Measurements from ENCODE around the gene LRP1.

LRP1 gene

DNA sequence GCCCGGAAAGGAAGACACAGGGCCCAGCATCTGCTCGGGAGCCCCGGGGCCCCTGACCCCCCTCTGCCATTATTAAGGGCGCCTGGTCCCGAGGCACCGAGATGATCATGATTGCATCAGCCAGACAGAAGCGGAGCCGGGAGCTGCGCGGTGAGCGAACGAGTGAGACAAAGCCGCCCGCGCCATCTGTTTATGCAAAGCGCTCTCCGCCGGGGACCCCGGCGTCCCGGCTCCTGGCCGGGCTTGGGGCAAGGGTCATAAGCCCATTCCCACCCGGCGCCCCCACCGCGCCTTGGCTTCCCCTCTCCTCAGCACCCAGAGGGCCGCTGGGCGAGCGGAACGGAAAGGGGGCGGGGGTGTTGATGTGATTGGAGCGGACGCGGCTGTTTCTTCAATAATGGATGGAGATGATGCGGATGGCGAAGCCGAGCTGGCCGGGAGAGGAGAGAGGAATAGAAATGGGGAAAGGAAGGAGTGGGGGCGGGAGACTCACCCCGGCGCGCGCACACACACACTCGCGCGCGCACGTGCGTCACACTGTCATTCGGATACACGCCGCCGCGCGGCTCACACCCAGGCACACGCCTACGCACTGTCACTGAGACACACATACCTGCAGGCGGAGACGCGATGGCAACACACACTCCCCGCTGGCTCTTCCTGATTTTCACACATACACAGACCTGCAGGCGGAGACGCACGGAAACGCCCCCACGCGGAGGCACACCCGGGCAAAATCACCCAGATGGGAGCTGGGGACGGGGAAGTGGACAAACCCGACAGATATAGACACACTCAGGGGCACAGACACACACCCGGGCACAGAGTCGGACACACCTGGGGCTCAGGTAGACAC, 112.0 kb downstream of the LRP1 start:
- DNase-seq, result peak in 2 of 4 experiments; percentile 47 to 59

- DNase-seq, result no peak
Measured at GRCh38 chr12:57240926-57241401, 112.7 kb downstream of the LRP1 start.

DNA sequence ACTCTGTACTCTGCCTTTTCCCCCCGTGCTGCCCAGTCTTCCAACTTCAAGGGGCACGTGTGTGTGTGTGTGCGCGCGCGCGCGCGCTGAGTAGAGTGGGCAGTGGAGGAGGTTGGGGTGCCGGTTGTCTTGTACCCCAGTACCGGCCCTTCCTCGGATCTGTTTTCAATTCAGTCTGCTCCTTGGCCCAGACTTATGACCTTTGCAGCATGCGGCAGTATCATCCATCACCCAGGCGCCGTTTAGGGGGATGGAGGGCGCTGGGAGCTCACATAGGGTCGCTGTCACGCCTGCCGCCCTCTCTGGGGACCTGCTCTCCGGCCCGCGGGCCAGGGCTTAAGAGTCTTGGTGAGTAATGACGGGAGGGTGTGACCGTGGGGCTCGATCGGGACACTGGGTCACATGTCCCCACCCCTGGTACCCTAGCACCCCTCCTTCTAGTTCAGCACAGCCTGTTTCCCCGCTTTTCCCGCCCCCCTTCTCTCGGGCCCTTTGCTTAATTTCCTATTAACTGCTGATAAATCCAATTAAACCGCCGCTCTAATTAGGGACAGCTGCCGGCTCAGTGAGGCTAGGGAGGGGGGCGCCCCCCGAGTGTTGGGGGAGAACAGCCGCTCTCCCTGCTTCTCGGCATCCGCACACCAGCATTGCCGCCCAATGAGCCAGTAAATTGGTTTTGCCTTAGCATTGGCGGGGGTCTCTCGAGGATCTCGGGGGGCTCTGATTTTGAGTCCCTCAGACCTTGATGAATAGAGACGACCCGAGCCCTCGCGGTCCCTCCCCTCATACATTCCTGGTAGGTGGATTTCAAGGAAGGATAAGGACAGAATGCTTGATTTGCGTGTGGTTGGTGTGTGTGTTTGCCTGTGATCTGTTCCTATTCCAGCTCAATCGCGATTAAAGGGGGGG, 113.4 kb downstream of the LRP1 start:
- DNase-seq, result no peak

DNA sequence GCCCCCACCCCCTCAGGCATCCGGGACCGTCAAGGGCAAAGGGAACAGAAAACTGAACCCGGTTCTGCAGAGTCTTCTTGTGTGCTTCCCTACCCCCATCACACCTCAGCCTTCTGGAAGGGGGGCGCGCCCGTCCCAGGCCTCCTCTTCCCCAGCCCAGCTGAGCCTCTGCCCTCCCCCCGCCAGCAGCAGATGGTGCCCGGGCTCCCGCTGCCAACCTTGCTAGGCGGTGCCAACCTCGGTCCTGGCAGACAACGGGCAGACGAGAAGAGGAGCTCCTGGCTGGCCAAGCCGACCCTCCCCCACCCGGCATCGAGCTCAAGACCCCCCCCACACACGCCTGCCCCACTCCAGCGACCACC, 114.0 kb downstream of the LRP1 start:
- no peak for DNase-seq

- peak in 3 of 4 experiments; percentile 33 to 64 (median 52) for DNase-seq
Measured at GRCh38 chr12:57242691-57243454, 114.6 kb downstream of the LRP1 start.

DNA sequence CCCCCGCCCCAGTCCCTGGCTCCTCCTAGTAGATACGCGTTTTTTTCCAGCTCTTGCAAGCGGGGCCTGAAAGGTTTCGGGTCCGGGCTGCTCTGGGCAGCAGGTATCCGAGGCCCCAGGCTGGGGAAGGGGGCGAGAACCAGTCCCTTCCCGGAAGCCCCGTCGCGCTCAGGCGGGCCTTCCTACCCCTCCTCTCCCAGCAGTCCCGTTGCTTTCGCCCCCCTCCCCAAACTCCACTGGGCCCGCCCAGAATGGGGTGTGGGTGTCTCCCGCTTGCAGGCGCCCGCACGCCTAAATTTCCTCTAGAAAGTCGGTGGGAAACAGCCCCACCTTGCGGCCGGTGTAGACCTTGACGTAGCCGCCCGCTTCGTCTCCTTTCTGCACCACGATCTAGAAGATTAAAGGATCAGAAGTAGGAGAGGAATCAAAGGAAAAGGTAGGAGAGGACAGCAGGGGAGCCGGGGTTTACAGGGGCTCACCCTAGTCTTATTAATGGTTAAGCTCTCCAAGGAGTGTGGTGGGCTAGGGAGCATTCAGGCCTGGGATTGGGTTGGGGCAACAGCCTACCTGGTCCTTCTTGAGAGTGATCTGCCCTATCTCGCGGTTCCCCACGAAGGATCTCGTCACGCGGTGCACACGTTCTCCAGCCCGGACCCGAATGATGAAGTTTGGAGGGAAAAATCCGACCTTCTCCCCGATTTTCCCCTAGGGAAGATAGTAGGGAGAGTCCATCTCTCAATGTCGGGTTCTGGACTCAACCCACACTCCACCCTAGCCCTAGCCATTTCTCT, 115.4 kb downstream of the LRP1 start:
- peak; percentile 55 to 78 (median 68) for DNase-seq

- DNase-seq, result no peak
Measured at GRCh38 chr12:57244312-57244696, 116.0 kb downstream of the LRP1 start.

- DNase-seq, result no peak
Measured at GRCh38 chr12:57247041-57247440, 118.8 kb downstream of the LRP1 start.

- no peak for DNase-seq
Measured at GRCh38 chr12:57248934-57249742, 120.9 kb downstream of the LRP1 start.

DNA sequence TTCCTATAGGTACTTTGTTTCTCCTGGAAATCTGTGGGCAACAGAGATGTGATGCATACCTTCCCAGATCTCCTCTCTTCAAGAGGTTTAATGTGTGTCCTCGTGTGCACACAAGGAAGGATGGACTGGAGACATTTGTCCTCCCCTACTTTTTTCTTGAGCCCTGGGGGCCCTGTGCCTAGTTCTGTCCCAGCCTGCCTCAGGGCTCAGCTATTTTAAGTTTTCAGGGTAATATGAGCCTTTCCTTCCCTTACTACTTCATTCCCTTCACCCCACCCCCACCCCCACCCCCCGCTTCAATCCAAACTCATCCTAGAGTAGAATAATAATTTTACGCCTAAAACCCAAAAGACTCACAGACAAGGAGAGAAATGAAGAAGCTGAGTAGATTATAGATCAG, 122.3 kb downstream of the LRP1 start:
- no peak for DNase-seq

- no peak for DNase-seq
Measured at GRCh38 chr12:57250956-57251355, 122.7 kb downstream of the LRP1 start, which contains the start of gene STAC3. Gene STAC3 (minus strand): TSS chr12:57251187. CDS start chr12:57249636, 1,551 bp downstream.

- DNase-seq, result no peak
Measured at GRCh38 chr12:57254506-57255280, 126.4 kb downstream of the LRP1 start.

- no peak for DNase-seq
Measured at GRCh38 chr12:57255916-57256315, 127.6 kb downstream of the LRP1 start.

DNA sequence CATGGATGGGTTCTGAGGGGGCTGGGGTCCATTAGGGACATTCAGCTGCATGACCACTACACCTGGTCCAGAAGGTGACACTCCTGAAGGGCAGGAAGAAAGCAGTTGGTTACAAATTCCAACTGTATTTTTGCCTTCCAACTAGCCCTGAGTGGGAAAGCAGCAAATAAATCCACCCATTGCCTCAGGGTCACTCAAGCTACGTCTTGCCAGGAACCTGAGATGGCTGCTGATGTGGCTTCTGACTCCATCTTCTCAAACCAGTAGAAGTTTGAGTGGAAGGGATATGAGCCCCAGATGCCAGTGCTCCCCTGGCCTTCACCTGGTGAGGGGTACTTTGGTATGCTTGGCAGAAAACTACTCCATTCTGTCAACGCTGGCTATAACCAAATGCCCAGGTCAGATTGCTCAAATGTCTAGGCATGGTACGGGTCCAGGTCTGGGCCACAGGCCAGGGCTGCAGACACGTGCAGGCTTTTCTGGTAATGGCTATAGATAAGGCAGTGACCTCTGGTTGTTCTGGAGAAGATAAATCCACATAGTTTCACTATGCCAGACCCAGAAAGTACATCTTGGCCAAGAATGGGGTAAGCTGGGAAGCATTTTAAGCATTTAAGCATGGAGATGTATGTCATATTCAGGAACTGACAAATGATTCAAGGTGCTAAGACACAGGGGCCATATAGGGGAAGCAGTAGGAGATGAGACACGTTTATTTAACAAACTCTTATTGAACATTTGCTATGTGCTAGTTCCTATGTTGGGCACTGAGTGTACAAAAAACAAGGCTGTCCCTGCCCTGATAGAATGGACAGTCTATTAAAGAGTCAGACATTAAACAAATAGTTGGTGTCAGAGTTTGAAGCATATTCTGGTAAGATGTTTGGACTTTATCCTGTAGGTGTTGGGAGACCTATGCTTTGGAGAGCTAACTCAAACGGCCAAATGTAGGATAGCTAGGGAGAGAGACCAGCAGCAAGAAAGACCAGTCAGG, 131.0 kb downstream of the LRP1 start:
- no peak for DNase-seq

DNA sequence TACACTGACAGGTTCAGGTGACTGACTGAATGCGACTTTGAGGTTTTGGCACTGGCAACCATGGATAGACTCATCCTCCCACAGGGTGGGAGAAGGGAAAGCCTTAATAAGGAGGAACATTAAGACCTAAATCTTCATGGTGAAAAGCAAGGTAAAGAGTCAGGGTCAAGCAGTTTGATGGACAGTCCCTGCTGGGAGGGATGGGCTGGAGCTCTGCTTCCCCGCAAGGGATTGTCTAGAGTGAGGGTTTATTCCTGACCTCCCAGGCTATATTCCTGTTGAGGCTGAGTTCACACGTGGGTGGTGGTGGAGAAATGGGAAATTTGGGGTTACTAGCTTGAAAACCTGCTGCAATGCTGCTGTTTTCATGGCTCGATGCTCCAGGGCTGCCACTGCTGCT, 132.1 kb downstream of the LRP1 start:
- DNase-seq, result no peak

- DNase-seq, result no peak
Measured at GRCh38 chr12:57261428-57261865, 133.2 kb downstream of the LRP1 start.

- DNase-seq, result no peak
Measured at GRCh38 chr12:57262126-57262822, 134.0 kb downstream of the LRP1 start.

Measured in activated naive CD4-positive, alpha-beta T cell (primary cell).